Measurements from ENCODE around the gene PHACTR3. TPM values are rescaled to one million over a fixed set of nuclear protein-coding genes. Genes with fewer than 3 reads are reported as not detected.

The PHACTR3 gene
- total RNA-seq, 2 donors from 2014 or later, result 0.86 to 24.2 TPM

GRCh38 chr20:59646487-59646886 is 42.1 kb downstream of the PHACTR3 start:
- Histone ChIP-seq H3K4me1 (peaks cover 0 to 5% of the 10 kb centered on the region in 2 donors), H3K27me3 (no peaks in the 10 kb centered on the region), H3K36me3 (no peaks in the 10 kb centered on the region), H3K9me3 (no peaks in the 10 kb centered on the region), H3K4me3 (no peak overlapping the region), H3K27ac (no peak overlapping the region)
- TF ChIP-seq CTCF (IDR thresholded peaks at IDR 0.05), result no peak
- DNase-seq (ENCODE audit: low spot score), result peak; percentile 40

DNA sequence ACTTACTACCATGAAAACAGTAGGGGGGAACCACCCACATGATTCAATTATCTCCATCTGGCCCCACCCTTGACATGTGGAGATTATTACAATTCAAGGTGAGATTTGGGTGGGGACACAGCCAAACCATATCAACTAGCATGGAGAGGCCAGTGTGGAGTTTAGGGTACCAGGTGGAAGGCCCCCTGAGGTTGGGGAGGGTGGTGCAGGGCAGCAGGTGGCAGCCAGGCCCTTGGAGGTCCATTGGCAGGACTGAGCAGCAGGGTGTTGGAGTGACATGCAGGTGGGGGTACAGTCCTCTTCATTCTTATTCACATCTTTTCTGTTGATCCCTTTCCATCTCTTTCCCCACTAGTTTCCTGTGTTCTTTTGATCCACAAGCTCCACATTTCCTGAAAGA is 42.9 kb downstream of the PHACTR3 start:
- no peak overlapping the region for H3K27ac ChIP-seq
- peak; percentile 21 for DNase-seq (ENCODE audit: low spot score)
- no peaks in the 10 kb centered on the region for H3K36me3 ChIP-seq
- no peaks in the 10 kb centered on the region for H3K27me3 ChIP-seq
- no peak for TF ChIP-seq CTCF (IDR thresholded peaks at IDR 0.05)
- no peaks in the 10 kb centered on the region for H3K9me3 ChIP-seq
- peaks cover 0 to 5% of the 10 kb centered on the region in 2 donors for H3K4me1 ChIP-seq
- H3K4me3 ChIP-seq, result no peak overlapping the region

GRCh38 chr20:59648466-59649070 is 44.2 kb downstream of the PHACTR3 start:
- peaks cover 0 to 5% of the 10 kb centered on the region in 2 donors for H3K4me1 ChIP-seq
- H3K4me3 ChIP-seq, result no peak overlapping the region
- peak; percentile 32 for DNase-seq (ENCODE audit: low spot score)
- no peak for TF ChIP-seq CTCF (IDR thresholded peaks at IDR 0.05)
- no peak overlapping the region for H3K27ac ChIP-seq
- no peaks in the 10 kb centered on the region for H3K27me3 ChIP-seq
- no peaks in the 10 kb centered on the region for H3K36me3 ChIP-seq
- no peaks in the 10 kb centered on the region for H3K9me3 ChIP-seq

DNA sequence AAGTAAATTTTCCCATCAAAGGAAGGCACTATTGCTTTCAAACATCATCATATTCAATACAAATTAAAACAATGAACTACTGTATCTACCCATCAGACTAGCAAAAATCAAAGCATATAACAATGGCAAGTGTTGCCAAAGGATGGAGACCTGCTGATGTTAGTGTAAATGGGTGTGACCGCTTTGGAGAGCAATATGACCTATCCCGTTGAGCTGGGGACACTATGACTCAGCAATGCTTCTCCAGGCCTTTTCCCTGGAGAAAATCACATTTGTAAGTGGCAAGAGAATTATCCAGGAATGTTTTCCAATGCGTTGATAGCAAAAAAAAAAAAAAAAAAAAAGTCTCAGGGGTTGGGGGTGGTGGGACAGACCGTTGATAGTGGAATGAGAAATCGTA is 46.1 kb downstream of the PHACTR3 start:
- peak; percentile 1 for DNase-seq (ENCODE audit: low spot score)
- TF ChIP-seq CTCF (IDR thresholded peaks at IDR 0.05), result no peak
- no peaks in the 10 kb centered on the region for H3K36me3 ChIP-seq
- H3K27me3 ChIP-seq, result no peaks in the 10 kb centered on the region
- H3K4me1 ChIP-seq, result no peaks in the 10 kb centered on the region
- no peak overlapping the region for H3K27ac ChIP-seq
- no peak overlapping the region for H3K4me3 ChIP-seq
- H3K9me3 ChIP-seq, result no peaks in the 10 kb centered on the region

DNA sequence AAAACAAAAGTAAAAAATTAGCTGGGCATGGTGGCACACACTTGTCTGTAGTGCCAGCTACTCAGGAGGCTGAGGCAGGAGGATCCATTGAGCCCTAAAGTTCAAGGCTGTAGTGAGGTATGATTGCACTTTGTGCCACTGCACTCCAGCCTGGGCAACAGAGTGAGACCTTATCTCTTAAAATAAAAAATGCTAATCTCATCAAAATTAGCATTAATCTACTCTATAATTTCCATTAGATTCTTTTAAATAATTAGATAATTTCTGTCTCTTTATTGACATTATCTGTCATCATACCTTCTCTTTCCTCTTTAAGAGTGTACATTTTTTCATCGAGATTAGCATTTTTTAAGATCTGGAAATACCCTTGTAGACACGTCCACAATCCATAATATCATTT is 48.0 kb downstream of the PHACTR3 start:
- Histone ChIP-seq H3K4me1 (no peaks in the 10 kb centered on the region), H3K36me3 (no peaks in the 10 kb centered on the region), H3K27ac (no peak overlapping the region), H3K27me3 (no peaks in the 10 kb centered on the region), H3K4me3 (no peak overlapping the region), H3K9me3 (peaks cover 6 to 18% of the 10 kb centered on the region in 2 donors)
- TF ChIP-seq CTCF (IDR thresholded peaks at IDR 0.05), result no peak
- peak; percentile 30 for DNase-seq (ENCODE audit: low spot score)

- no peaks in the 10 kb centered on the region for H3K4me1 ChIP-seq
- DNase-seq (ENCODE audit: low spot score), result no peak
- H3K9me3 ChIP-seq, result peaks cover 6 to 36% of the 10 kb centered on the region in 2 donors
- no peaks in the 10 kb centered on the region for H3K27me3 ChIP-seq
- H3K36me3 ChIP-seq, result no peaks in the 10 kb centered on the region
- TF ChIP-seq CTCF (IDR thresholded peaks at IDR 0.05), result no peak
- no peak overlapping the region for H3K27ac ChIP-seq
- no peak overlapping the region for H3K4me3 ChIP-seq
These were observed 52.1 kb downstream of the PHACTR3 start for GRCh38 chr20:59656417-59656816.

Data from right atrium auricular region (tissue), 2 donors.